ENCODE results near the gene CCL5.

The CCL5 gene

GRCh38 chr17:35875072-35875799, 4.9 kb downstream of the CCL5 start:
- no peak for TF ChIP-seq CTCF (IDR thresholded peaks at IDR 0.05)
- no peak for TF ChIP-seq ZFX (IDR thresholded peaks at IDR 0.05; ENCODE audit: borderline replicate concordance)
- H3K27ac ChIP-seq = no peak overlapping the region

GRCh38 chr17:35872196-35872980, 7.8 kb downstream of the CCL5 start:
- no peak overlapping the region for H3K27ac ChIP-seq
- no peak for TF ChIP-seq ZFX (IDR thresholded peaks at IDR 0.05; ENCODE audit: borderline replicate concordance)
- TF ChIP-seq CTCF (IDR thresholded peaks at IDR 0.05) = no peak

GRCh38 chr17:35870906-35871819, 9.0 kb downstream of the CCL5 start:
- no peak overlapping the region for H3K27ac ChIP-seq
- TF ChIP-seq CTCF (IDR thresholded peaks at IDR 0.05) (no peak), ZFX (IDR thresholded peaks at IDR 0.05; ENCODE audit: borderline replicate concordance) (no peak)

GRCh38 chr17:35868737-35869136, 11.4 kb downstream of the CCL5 start, which contains the start of gene HEATR9:
TSS of gene HEATR9 (minus strand) at chr17:35868891. CDS start at chr17:35868742, 149 bp downstream.
- TF ChIP-seq CTCF (IDR thresholded peaks at IDR 0.05) (no peak), ZFX (IDR thresholded peaks at IDR 0.05; ENCODE audit: borderline replicate concordance) (no peak)
- H3K27ac ChIP-seq = no peak within 1 kb of the TSS

- TF ChIP-seq CTCF (IDR thresholded peaks at IDR 0.05) (no peak), ZFX (IDR thresholded peaks at IDR 0.05; ENCODE audit: borderline replicate concordance) (no peak)
- no peak overlapping the region for H3K27ac ChIP-seq
These were observed 12.6 kb downstream of the CCL5 start for GRCh38 chr17:35867574-35867973.

- no peak overlapping the region for H3K27ac ChIP-seq
- TF ChIP-seq CTCF (IDR thresholded peaks at IDR 0.05) (no peak), ZFX (IDR thresholded peaks at IDR 0.05; ENCODE audit: borderline replicate concordance) (no peak)
These were observed 13.7 kb downstream of the CCL5 start for GRCh38 chr17:35866341-35866950.
